K562 (cell line): Measurements from ENCODE around the gene TNPO2. TPM values are rescaled to one million over a fixed set of nuclear protein-coding genes. Genes with fewer than 3 reads are reported as not detected.

Experiments
- ARID2 ChIP-seq: fragments of 450-650 bp; IDR thresholded peaks from 2 replicates; pipeline ENCODE4 v1.6.1; 2017; ENCODE audit warnings: antibody characterized with exemption, mild to moderate bottlenecking
- CBFB ChIP-seq: sonication (generic); formaldehyde crosslinking; IDR thresholded peaks from 2 replicates; pipeline ENCODE4 v1.4.0; 2020; ENCODE audit warnings: mild to moderate bottlenecking, missing genetic modification reagents
- COPS2 ChIP-seq: fragments of 450-650 bp; conservative IDR thresholded peaks from 2 replicates; pipeline ENCODE4 v1.6.1; 2016; ENCODE audit warnings: mild to moderate bottlenecking, moderate library complexity
- EP400 ChIP-seq: fragments of 450-650 bp; IDR thresholded peaks from 2 replicates; pipeline ENCODE4 v1.6.1; 2017; ENCODE audit warnings: antibody characterized with exemption, mild to moderate bottlenecking, moderate library complexity
- FOSL1 ChIP-seq: fragments of 200-800 bp; sonication (Bioruptor generic); conservative IDR thresholded peaks from 2 replicates; pipeline ENCODE4 v1.6.1; 2016; ENCODE audit warnings: missing genetic modification characterization, missing compliant biosample characterization
- GATAD2A ChIP-seq: fragments of 450-650 bp; IDR thresholded peaks from 2 replicates; pipeline ENCODE4 v1.6.1; 2017
- HDAC2 ChIP-seq: fragments of 450-650 bp; IDR thresholded peaks from 2 replicates; pipeline ENCODE4 v1.6.1; 2016; ENCODE audit warnings: mild to moderate bottlenecking
- MECOM ChIP-seq: fragments of 250-450 bp; sonication (Bioruptor Pico); IDR thresholded peaks from 2 replicates; pipeline ENCODE4 v1.8.0; 2022; ENCODE audit warnings: inconsistent platforms
- TAL1 ChIP-seq: fragments of 450-650 bp; IDR thresholded peaks from 2 replicates; pipeline ENCODE4 v1.6.1; 2016; ENCODE audit warnings: mild to moderate bottlenecking
- TARDBP ChIP-seq: fragments of 450-650 bp; IDR thresholded peaks from 2 replicates; pipeline ENCODE4 v1.6.1; 2016
- ZNF436 ChIP-seq: fragments of 250-450, 450-650 bp; sonication (Bioruptor Pico); formaldehyde crosslinking; IDR thresholded peaks from 2 replicates; pipeline ENCODE4 v1.7.0; 2020; ENCODE audit warnings: mild to moderate bottlenecking
- ZNF561 ChIP-seq: fragments of 450-650 bp; formaldehyde crosslinking; conservative IDR thresholded peaks from 2 replicates; pipeline ENCODE4 v1.4.0; 2020; ENCODE audit warnings: mild to moderate bottlenecking, moderate library complexity
- ZNF586 ChIP-seq: fragments of 450-650 bp; formaldehyde crosslinking; conservative IDR thresholded peaks from 2 replicates; pipeline ENCODE4 v1.4.0; 2020; ENCODE audit warnings: mild to moderate bottlenecking, moderate library complexity
- ZNF75A ChIP-seq: fragments of 450-650 bp; formaldehyde crosslinking; IDR thresholded peaks from 2 replicates; pipeline ENCODE4 v1.4.0; 2020; ENCODE audit warnings: mild to moderate bottlenecking
- polyA plus RNA-seq, 8 experiments: library from polyadenylated mRNA; depleted of rRNA in 4 of 8; stranded (reverse) in 5 of 8; unstranded in 3 of 8; fragments of >200 nt; fragmentation: Nextera tagmentation in 2 of 8; fragmentation: Illumina TruSeq in 1 of 8; extraction: Ambion mirVana in 2 of 8; extraction: Trizol in 1 of 8; gene quantifications; 2 replicates each; pipeline versions ENCODE4 v1.2.1 to v1.2.3, GENCODE V29; 2011 to 2014; ENCODE audit warnings: inconsistent platforms in 1 of 8, missing spikeins in 1 of 8
- total RNA-seq, 7 experiments: library from RNA; depleted of rRNA in 6 of 7; stranded (reverse); fragments of >200 nt in 6 of 7; fragmentation: Illumina TruSeq in 2 of 7; extraction: Trizol in 2 of 7; gene quantifications; 2 replicates each; pipeline versions ENCODE4 v1.2.1 to v1.2.3, GENCODE V29; 2011 to 2021; ENCODE audit warnings: low replicate concordance in 1 of 7
- TF ChIP-seq, protein P1 (sequence below): sonication (generic); formaldehyde crosslinking; IDR thresholded peaks from 2 replicates; pipeline ENCODE4 v1.4.0; 2020; ENCODE audit warnings: mild to moderate bottlenecking, missing genetic modification reagents
- TF ChIP-seq, protein P2 (sequence below): fragments of 200-400 bp; formaldehyde crosslinking; IDR thresholded peaks from 2 replicates; pipeline ENCODE4 v1.6.1; 2017; ENCODE audit warnings: mild to moderate bottlenecking, low read depth, low read length, moderate library complexity
- TF ChIP-seq, protein P3 (sequence below): fragments of 250-450 bp; sonication (Bioruptor Pico); IDR thresholded peaks from 2 replicates; pipeline ENCODE4 v1.4.0; 2020; ENCODE audit warnings: mild to moderate bottlenecking, moderate library complexity, borderline replicate concordance

TNPO2 gene
- total and polyA plus RNA-seq, 9 of the 15 experiments (the other 6 are each of a cell fraction or from before 2014, with no cell fraction given), result 6.0 to 126 (median 53.8) TPM

DNA sequence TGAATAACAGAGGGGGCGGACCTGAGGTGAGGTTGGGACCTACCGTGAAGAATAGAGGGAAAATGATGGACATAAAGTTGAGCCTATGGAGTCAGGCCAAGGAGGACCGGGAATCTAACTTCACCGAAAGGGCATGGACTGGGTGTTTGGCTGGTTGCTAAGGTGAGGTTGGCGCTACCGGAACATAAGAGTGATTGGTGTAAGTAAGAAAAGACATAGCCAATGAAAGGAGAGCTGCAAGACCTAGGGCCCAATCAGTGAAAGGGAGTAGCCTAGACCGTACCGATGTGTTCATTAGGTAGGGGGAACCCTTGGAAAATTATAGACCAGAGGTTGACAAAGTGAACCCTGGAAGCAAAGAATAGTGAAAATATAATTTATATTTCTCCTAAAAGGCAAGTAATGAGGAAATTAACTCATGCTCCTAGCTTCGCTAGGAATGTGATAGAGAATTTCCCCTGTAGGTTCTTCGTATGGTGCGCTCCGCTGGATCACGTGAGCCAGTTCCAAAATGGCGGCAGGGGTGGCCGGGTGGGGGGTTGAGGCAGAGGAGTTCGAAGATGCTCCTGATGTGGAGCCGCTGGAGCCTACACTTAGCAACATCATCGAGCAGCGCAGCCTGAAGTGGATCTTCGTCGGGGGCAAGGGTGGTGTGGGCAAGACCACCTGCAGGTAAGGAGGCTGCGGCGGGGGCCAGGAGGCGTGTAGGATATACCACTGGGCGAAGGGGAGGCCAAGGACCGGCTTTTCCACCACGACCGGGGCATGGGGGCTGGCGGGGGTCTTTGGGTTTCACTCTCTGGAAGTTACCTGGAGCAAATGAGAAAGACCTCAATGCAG lies 13.5 kb upstream of the TNPO2 start, which contains the start of gene GET3 (continued):
- TF ChIP-seq ZNF75A (CRISPR knock-in tag) (no peak), TARDBP (no peak), ARID2 (no peak), MECOM (no peak), TAL1 (no peak), EP400 (peak; percentile 83), HDAC2 (peak; percentile 97), ZNF586 (CRISPR knock-in tag) (0 out of 2 replicates have a peak, but pooled peaks have one; percentile 21), FOSL1 (tag) (0 out of 2 replicates have a peak, but pooled peaks have one; percentile 23), CBFB (CRISPR knock-in tag) (no peak), GATAD2A (no peak), ZNF436 (CRISPR knock-in tag) (peak; percentile 39; the same call in 1 of the 2 replicates), ZNF561 (CRISPR knock-in tag) (no peak), COPS2 (no peak)
- TF ChIP-seq, protein P1, sequence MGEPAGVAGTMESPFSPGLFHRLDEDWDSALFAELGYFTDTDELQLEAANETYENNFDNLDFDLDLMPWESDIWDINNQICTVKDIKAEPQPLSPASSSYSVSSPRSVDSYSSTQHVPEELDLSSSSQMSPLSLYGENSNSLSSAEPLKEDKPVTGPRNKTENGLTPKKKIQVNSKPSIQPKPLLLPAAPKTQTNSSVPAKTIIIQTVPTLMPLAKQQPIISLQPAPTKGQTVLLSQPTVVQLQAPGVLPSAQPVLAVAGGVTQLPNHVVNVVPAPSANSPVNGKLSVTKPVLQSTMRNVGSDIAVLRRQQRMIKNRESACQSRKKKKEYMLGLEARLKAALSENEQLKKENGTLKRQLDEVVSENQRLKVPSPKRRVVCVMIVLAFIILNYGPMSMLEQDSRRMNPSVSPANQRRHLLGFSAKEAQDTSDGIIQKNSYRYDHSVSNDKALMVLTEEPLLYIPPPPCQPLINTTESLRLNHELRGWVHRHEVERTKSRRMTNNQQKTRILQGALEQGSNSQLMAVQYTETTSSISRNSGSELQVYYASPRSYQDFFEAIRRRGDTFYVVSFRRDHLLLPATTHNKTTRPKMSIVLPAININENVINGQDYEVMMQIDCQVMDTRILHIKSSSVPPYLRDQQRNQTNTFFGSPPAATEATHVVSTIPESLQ (CRISPR knock-in tag), result 0 out of 2 replicates have a peak, but pooled peaks have one; percentile 47
- TF ChIP-seq, protein P2, sequence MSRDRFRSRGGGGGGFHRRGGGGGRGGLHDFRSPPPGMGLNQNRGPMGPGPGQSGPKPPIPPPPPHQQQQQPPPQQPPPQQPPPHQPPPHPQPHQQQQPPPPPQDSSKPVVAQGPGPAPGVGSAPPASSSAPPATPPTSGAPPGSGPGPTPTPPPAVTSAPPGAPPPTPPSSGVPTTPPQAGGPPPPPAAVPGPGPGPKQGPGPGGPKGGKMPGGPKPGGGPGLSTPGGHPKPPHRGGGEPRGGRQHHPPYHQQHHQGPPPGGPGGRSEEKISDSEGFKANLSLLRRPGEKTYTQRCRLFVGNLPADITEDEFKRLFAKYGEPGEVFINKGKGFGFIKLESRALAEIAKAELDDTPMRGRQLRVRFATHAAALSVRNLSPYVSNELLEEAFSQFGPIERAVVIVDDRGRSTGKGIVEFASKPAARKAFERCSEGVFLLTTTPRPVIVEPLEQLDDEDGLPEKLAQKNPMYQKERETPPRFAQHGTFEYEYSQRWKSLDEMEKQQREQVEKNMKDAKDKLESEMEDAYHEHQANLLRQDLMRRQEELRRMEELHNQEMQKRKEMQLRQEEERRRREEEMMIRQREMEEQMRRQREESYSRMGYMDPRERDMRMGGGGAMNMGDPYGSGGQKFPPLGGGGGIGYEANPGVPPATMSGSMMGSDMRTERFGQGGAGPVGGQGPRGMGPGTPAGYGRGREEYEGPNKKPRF, result no peak
- TF ChIP-seq, protein P3, sequence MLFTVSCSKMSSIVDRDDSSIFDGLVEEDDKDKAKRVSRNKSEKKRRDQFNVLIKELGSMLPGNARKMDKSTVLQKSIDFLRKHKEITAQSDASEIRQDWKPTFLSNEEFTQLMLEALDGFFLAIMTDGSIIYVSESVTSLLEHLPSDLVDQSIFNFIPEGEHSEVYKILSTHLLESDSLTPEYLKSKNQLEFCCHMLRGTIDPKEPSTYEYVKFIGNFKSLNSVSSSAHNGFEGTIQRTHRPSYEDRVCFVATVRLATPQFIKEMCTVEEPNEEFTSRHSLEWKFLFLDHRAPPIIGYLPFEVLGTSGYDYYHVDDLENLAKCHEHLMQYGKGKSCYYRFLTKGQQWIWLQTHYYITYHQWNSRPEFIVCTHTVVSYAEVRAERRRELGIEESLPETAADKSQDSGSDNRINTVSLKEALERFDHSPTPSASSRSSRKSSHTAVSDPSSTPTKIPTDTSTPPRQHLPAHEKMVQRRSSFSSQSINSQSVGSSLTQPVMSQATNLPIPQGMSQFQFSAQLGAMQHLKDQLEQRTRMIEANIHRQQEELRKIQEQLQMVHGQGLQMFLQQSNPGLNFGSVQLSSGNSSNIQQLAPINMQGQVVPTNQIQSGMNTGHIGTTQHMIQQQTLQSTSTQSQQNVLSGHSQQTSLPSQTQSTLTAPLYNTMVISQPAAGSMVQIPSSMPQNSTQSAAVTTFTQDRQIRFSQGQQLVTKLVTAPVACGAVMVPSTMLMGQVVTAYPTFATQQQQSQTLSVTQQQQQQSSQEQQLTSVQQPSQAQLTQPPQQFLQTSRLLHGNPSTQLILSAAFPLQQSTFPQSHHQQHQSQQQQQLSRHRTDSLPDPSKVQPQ (CRISPR knock-in tag), result no peak
